HG02610 (cell line): ENCODE measurements around the gene NTM.

Experiments
- ATAC-seq: cut with Tn5 transposase; IDR thresholded peaks from one replicate; pipeline ENCODE4 v1.9.1; 2021; ENCODE audit warnings: mild to moderate bottlenecking, moderate library complexity; ENCODE audit not compliant: unreplicated experiment

NTM gene

DNA sequence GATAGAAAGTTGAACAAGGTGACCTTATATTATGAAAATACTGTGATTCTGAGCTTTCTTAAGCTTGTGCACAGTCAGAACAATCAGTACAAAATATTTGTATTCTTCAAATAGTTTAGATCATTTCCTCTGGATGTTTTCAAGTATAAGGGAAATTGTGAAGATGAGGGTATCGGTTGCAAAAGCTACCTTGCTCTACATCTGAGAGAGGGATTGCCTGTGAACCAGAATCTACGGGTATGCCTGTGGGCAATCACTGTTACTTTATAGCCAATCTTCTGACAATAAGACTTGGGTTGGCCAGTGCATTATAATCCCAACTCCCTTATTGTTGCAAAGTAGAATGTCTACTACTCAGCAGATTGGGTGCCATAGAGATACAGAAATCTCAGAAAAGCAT, 90.5 kb downstream of the NTM start:
- ATAC-seq = no peak

DNA sequence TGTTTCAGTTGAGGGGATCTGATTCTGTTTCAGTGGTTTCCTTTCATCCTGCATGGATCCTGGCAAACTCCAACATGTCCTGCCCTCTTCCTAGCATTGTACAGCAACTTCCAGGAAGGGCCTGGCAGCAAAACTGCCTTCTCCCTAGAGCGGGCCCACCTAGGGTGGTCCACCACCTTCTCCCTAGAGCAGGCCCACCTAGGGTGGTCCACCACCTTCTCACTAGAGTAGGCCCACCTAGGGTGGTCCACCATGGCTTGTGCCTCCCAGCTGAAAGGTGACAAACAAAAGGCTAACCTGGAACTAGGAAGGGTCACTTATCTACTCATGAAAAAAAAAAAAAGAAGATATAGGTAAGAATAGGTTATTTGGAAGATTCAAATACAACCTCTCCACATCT, 92.2 kb downstream of the NTM start:
- ATAC-seq = no peak

DNA sequence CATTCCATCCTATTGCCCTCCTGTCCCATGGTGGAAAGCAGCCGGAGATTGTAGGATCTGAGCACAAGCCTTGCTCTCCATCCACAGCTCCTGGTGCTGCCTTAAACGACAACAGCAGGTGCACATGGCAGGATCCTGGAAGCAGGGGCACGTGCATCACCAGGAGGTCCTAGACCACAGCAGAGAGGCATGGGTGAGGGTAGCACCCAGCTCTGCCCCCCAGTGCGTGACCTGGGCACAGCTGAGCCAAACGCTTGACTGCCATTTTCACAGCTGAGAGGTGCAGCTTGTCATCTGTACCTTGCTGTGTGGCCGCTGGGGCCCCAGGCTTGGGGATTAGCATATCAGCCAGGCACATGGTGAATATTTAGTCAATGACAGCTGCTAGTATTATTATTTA, 92.7 kb downstream of the NTM start:
- no peak for ATAC-seq

DNA sequence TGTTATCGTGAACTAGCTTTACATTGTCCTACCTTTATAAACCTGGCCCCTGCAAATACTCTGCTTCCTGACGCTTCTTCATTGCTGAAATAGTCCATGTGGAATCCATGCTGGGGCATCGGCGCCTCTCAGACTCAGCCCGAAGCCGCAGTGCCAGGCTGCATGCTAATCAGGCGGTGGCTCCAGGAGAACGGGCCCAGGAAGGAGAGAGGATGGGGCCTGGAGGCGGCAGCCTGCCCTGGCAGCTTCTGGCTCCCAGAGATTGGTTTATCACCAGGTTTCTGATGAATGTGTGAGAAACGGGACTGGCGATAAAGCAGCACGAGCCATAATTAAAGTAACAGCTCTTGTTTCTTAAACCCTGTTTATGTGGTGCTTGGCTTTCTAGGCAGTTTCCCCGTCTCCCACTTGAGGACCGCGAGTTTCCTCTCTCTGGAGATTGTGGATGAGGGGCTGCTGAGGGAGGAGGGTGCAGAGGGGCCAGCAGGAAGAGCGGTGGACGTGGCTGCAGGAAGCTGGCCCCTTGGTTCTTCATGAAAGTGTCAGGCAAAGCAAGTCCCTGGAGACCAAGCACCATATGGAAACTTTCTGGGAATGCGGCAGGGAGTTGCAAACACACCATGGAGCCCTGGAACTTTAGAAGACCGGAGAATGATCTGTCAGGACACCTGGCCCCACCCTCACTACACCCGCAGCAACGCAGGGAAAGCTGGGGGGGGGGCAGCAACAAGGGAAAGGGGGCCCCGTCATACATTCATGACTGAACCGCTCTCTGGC, 93.4 kb downstream of the NTM start:
- ATAC-seq = no peak

DNA sequence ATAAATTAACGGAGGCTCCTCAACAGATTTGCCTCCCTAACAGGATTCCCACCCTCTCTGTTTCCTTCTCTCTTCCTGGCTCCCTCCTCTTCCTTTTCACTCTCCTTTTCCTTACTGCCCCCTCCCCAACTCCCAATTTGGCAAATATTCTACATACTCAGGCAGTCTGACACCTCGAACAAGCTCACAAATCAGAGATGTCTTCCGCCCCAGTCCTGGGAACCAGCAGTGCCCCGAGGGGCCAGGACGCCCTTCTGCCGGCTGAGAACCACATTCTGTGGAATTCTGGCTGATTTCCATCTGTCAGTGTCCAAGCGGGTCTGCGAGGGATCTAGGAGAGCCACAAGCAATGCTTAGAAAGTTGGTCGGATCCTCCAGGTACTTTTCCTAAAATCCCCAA, 94.0 kb downstream of the NTM start:
- ATAC-seq = no peak

DNA sequence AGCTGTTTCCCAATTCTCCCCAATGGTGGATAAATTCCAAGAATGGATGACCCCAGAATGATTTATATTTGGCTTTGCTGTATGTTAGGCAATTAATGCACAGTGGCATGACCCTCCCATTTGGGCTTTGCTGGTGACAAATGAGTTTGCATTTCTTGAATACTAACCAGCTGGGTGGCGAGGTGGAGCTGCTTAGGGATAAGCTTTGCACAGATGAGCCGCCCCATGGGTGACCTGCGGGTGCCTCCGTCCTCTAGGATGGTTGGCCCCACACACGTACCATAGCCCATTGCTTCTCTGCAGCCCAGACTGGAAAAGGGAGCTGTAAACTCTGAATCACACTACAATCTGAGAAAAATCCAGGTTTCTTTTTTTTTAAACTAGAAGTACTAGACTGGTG, 94.6 kb downstream of the NTM start:
- ATAC-seq = no peak

DNA sequence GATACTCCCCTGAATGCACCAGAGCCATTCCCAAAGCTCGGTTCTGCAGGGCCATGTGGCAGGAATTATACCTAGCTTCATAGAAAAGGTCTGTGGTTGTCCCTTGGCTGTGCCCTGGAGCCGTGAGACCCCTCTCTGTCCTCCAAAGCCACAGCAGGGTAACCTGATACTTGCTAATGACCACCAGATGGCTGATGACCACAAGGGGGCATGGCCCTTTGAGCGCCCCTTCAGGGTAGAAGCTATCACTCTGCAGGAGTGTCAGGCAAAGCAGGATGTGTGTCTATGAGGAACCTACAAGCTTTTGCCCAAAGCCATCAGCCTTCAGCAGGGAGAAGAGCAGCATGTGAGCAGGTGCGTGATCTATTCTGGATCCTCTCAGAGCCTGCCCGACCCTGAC, 95.3 kb downstream of the NTM start:
- no peak for ATAC-seq

DNA sequence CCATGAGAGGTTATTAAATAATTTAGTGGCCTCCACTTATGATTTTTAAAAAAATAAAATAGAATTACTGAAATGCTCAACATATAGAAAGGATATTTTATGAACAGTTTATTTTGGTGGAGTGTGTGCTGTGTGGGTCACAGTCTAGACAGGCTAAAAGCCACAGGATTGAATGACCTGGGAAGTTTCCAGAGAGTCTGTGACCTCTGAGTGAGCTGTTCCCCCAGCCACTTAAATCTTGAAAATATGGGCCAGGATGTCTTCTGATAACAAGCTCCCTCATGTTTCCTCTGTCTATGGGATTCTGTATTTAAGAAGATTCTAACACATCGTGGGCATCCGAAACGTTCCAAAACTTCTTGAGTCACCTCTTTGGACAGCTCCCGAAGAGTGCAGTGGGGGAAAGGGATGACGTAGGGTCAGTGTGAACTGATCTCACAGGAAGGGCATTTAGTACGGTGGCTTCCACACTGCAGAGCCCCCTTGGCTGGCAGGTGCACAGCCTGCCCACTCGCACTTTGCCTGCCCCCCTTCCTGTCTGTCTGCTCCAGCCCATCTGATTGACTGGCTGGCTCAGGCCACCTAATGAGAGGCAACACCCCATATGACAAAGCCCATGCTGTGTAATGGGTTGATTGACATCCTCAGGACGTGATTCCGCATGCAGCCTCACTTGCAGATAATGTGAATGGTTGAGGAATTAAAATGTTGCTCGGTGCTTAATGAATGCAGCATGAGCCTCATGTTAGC, 97.4 kb downstream of the NTM start:
- no peak for ATAC-seq

DNA sequence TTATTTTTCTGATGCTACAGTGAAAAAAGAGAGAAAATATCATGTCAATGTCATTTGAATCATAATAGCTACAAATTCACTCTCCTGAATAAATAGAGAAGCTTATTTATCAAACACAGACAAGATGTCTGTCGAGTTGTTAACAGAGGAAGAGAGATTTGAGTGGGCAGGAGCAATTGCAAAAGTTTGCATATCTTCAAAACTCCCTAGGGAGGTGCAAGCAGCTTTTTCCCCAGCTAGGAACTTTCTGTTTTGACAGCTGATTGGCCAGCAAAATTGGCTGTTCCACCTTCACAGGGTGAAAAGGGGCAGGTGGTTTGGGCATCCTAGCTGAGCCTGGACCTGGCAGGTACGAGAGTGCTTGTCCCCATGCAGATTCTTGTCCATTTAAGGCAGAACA, 98.2 kb downstream of the NTM start:
- no peak for ATAC-seq

DNA sequence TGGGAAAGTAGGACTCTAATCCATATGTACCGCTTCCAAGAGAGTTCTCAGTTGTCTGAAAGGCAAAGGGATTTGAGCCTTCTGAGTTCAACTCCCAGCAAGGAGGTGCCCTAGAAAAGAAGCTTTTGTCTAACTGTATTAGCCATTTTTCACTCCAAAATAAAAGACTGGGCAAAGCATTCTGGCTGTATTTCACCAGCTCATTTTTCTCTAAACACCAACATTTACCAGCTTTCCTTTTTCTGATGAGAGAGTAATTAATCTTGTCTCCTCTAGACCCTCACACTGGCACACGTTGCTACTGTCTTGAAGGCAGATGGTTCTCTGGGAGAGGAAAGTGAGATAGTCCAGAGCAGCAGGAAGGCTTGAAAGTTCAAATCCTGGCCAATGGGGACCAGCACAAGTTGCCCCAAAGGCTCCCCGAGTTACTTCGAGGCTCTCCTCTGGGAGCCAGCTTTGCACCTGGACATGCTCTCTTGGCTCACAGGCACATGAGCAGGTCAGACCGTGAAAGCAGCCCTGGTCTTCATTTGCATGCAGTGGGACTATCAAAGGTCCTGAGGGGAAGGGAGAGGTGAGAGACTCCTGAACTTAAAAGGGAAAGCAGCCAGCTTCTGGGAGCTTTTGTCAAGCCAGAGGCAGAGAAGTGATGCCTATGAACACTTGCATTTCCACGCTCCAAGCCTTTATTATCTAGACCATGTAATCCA, 100.0 kb downstream of the NTM start:
- ATAC-seq = no peak

DNA sequence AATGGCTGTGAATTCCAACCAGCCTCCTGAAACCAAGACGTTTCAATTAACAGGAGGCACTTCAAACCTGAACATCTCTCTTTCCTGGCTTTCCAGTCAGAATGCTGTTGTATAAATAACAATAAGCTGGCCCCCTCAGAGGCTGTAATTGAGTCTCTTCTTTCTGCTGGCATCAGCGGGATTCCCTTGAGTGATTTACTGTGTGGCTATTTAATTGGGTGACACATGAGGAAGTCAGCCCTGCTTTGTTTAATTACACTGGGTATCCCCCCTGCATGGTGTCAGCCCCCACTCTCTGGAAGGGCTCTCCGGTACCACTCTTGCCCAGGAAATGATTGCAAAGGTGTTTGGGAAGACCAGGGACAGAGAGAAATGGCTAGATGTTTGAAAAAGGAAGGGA, 101.6 kb downstream of the NTM start:
- ATAC-seq = no peak

DNA sequence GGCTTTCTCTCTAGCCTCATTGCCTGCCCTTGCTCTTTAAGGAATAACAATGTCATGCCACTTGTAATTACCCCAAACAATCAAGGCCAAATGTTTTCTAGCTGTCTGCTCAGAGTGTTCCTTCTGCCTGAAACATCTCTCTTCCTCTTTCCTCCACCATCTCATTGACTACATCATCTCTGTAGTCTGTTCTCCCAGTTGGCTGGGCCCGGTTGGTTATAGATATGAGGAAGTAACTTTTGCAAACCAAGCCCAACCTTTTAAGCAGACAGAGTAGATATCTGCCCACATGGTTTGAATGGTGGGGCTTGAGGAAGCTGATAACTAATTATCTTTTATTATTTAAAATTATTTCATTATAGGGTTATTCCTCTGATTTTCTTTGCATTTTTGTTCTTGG, 104.5 kb downstream of the NTM start:
- ATAC-seq = no peak

DNA sequence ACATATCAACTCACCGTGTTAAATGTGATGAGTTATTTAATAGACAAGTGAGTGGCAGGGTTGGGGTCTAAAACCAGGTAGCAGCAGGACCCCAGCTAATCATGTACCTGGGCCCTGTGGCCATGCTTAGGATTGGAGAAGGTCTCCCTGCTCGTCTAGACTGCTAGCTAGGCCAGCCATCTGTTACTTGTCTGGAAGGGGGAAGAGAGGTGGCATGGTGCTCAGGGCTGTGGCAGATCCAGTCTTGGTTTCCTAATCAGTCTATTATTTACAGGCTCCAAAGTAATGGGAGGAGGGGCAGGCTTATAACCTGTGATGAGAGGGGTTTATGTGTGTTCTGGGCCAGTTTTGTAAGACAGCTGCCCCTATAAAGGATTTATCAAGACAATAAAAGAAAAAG, 105.9 kb downstream of the NTM start:
- ATAC-seq = no peak

DNA sequence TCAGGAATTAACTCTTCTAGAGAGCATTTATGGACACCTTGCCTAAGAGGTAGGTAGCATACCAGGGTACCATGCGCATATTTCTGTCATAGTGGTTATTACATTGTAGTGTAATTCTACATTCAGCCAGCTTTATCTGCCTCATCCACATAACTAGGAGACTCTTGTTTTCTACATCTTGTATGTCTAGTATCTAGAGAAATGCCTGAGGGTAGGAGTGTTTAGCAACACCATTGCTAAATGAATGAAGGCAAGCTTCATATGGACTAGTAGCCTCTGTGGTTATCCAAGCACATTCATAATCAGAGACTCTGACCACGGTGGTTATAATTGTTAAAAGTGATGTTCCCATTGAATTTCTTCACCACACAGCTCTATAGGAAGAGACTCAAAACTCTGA, 107.9 kb downstream of the NTM start:
- no peak for ATAC-seq

DNA sequence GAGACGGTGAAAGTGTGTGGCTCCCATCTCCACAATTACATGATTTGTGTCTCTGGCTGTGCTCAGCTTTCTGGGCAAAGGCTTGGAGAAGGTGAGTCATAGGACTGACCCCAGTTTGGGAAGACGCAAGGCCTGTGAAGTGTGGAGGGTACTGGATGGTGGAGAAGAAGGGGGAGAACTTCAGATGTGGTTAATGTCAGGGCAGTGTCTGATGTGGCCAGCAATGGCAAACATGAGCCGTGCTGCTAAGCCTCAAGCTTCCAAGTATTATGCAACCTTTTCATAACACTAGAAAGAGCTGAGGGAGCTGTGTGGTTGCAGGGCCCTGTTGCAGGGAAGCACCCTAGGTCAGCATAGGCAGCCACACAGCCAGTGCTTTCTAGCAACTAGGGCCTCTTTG, 110.9 kb downstream of the NTM start:
- no peak for ATAC-seq

DNA sequence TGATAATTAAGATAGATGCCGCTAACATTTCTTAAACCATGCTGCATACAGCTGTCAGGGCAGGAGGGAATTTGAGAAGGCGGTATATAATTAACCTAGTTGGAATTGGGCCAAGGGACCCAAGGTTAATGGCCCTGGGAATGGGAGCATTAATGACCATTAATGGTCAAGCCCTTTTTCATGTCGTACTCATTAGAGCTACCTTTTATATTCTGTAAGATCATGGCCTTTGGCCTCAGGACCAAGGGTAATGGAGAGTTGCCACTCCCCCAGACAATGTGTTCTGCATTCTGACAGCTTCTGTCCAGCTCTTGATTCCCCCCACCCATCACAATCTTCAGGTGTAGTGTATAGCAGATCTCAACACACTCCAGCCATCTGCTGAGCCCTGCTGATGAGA, 111.6 kb downstream of the NTM start:
- no peak for ATAC-seq

DNA sequence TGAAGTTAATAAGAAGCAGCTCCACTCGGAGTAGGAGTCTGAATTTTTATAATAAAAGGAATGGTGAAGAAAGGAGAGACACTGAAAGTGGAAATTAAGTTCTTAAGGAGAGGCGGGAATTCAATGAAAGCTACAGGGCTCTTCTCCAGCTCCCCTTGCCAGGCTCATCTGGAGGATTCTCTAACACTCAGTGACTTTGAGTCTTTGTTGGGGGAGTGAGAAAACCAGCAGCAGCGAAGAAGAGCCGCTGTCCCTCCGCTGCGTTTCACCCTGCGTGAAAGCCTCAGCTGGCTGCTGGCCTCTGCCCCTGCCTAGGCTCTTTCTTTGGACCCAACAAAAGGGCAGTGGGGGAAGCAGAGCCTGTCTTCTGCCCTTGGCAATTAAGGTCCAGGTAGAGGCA, 113.0 kb downstream of the NTM start:
- no peak for ATAC-seq

DNA sequence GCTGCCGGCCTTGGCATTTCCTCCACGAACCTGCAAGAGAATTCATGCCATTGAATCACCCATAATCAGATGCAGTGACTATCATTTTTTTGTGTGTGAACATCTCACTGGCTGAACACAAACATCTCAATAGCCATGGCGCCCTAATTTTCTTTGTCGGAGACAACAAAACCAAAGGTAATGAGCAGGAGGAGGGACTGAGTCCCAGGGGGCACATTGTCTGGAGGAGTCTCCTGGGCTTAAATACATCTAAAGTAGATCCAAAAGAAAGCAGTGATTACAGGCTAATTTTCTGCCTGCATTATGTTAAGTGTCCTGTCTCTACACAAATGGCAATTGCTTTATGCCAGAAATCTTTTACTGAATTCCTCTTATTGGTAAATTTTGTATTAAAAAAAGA, 113.5 kb downstream of the NTM start:
- no peak for ATAC-seq

DNA sequence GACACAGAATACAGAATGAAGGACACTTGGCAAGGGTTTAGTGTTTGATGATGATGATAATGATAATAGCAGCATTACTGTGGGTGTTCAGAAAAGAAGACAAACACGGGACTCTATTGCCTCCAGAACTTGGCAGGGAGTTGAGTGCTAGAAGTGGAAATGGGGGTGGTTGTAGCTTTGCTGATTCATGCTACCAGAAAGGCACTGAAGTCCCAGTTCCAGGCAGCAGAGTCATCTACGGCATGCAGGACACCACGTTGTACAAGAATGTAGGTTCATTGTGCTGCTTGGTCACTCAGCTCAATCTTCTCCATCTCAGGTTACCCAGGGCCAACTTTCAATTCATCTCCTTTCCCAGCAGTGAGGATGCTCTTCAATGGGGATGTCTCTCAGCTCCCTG, 115.7 kb downstream of the NTM start:
- ATAC-seq = no peak

DNA sequence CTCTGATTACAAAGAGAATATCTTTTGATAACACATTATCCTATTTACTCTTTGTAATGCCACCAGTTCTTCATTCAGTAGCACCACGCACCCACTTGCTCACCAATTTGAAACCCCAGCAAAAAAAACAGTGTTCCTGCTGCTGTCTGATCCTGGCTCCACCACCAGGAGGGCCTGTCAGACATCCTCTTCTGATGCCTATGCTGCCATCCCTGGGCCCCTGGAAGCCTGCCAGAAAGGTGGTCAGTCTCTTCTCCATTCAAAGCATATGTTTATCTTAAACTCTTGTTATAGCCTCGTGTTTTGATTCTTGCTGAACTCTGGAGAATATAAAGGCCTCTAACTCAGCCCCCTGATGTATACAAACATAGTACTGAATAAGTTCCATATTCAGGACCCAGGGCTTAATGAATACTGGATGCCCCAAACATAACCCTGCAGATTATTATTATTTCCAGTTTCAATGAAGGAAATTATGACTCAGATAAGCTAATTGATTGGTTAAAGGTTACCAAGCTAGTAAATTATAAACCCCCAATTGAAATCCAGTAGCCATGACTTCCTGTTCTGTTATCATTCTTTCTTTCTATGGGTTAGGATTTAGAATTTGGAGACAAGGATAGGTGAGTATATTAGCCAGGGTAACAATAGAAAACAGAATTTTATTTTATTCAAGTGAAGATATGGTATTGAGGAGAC, 116.7 kb downstream of the NTM start:
- no peak for ATAC-seq

DNA sequence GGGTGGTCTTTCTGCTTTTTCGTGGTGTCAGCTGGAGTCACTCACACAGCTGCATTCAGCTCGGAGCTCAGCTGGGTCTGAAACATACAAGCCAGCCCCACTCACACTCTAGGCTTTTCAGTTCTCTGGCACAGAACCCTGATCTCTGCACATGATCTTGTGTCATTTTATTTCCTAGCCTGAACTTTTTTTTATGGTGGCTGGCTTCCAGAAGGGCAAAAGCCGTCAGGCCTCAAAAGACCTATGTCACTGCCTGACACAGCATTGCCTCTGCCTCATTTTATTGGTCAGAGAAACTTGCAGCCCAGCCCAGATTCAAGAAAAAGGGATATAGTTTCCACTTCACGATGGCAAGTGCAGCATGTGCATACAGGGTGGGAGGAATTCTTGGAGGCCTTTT, 117.8 kb downstream of the NTM start:
- no peak for ATAC-seq
